Stimulated activated CD8-positive, alpha-beta memory T cell treated with anti-CD3 and anti-CD28 coated beads, Interleukin-15, amount 100 ng/mL, for 24 hours (primary cell): ENCODE measurements around the gene APH1A.
"Not testable (repeated sequence)": the region's sequence is repeated elsewhere in the genome, so short reads cannot be mapped to it uniquely, and the experiment has no call there.

Experiments
- DNase-seq: peaks from one replicate; pipeline ENCODE4 v3.0.0-alpha.2; 2020; ENCODE audit warnings: low read depth

Gene APH1A

DNA sequence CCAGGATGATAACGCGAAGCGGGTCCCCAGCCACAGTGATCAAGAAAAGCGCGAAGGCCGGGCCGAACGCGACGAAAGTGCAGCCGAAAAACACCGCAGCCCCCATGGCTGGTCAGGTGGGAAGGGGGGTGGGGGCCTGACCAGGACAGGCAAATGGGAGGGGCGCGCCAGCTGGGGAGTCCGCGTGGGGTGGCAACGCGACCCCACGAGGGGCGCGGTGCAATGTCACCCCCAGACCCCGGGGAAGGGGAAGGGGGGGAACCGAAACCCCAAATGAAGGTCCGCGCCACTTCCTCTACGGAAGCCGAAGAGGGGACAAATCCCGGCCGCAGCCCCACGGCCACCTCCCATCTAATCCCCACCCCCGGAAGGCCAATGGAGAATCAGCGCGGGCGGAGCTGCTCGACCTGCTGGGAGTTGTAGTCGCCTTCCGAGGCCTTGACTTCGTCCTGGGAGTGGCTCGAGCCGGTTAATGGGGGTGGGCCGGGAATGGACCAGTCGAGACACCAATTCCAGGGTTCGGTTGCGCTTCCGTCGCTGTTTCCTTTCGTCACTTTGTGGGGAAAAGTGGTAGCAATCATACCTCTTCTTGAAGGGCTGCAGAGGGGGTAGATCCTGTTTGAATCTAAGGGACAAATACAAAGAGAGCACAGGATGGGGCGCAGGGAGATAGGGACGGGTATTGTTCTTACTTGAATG, at the start of gene APH1A:
TSS of gene APH1A (minus strand) at position 312 of the 699 bp plus-strand sequence. CDS start at position 106, 206 bp downstream.
- DNase-seq = peak; percentile 78

DNA sequence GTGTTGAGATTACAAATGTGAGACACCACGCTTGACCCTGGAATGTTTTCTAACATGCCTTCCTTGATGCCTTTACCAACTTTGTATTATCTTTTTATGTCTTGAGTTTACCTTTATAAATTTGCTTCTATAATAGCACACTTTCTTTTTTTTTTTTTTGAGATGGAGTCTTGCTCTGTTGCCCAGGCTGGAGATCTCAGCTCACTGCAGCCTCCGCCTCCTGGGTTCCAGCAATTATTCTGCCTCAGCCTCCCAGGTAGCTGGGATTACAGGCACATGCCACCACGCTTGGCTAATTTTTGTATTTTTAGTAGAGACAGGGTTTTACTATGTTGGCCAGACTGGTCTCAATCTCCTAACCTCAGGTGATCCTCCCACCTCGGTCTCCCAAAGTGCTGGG, 45.9 kb upstream of the APH1A start:
- DNase-seq = not testable (repeated sequence)

DNA sequence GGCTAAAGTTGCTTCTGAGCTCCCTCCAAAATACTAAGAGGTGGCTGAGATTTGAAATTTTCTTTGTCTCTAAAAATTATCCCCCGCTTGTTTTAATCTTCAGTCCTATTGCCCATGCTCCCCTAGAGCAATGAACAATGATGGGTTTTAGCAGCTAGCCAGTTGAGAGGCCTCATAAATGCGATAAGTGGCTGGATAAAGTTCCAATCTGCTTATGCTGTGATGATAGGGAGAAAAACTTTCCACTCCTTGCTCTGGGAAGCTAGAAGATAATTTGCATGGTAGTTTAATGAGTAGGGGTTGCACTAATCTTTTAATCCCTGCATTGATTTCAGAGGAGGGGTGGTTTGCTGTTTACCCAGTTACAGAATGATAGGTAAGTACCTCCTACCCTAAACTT, 42.9 kb upstream of the APH1A start:
- DNase-seq = no peak

DNA sequence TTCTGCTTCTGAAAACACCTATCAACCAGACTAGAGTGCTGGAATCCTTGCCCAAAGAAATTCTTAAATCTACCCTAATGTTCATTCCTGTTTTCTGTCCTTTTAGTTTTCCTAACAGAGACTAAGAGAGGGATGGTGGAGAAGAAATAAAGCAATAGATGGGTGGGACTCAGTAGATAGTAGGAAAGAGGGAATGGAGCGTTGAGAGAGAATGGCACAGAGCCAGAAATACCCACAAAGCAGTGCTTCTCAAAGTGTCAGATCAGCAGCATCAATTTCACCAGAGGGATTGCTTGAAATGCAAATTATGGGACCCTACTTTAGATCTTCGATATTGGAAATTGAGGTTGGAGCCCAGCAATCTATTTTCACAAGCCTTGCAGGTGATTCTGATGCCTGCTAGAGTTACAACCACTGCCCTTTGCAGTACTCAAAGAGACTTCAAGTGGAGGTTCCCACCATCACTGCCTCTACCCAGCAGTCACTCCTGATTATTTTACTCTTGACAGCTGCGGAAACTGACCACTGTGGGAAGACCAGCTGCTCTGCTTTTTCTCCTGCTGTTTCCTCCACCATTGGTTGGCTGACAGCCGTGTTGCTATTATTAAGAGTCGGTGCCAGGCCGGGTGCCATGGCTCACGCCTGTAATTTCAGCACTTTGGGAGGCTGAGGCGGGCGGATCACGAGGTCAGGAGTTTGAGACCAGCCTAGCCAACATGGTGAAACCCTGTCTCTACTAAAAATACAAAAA, 41.1 kb upstream of the APH1A start:
- no peak for DNase-seq

DNA sequence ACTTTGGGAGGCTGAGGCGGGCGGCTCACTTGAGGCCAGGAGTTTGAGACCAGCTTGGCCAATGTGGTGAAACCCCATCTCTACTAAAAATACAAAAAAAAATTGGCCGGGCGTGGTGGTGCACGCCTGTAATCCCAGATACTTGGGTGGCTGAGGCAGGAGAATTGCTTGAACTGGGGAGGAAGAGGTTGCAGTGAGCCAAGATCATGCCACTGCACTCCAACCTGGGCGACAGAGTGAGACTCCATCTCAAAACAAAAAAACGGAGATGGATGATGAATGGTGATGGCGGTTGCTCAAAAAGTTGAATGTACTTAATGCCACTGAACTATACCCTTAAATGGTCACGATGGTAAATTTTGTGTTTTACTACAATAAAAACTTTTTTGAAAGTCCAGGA, 39.8 kb upstream of the APH1A start:
- not testable (repeated sequence) for DNase-seq

DNA sequence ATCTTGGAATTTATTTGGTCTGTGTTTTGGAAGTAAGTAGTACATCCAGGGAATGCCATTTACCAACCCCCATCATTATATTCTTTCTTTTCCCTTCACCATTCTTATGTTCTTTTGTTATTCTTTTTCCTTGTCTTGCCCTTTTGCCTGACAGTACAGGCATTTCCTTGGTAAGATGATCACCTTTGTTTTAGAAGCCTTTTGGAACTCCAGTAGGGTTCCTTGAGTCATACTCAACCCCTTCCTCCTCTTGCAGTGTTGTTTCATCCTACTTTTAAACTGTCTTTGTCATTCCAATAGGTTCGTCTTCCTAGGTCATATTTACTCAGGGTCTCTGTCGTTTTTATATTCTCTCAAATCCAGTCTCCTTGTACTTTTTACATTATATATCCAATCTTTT, 34.1 kb upstream of the APH1A start:
- no peak for DNase-seq

DNA sequence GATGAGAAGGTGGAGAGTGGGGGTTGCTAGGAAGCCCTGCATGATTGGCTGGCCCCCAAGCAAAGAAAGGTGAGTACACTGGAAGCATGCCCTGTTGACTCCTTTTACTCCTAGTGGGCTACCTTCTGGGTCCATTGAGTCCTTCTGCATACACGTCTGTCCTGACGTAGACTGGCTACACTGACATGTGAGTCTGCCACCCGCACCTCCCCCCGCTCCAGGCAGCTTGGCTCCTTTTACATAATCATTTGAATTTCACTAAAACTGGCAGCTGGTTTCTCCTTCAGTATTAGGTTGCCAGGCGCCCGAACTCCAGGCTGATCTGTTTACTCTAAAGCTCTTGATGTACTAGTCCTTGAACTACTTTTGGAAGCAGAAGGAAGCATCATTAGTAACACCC, 33.5 kb upstream of the APH1A start:
- no peak for DNase-seq

DNA sequence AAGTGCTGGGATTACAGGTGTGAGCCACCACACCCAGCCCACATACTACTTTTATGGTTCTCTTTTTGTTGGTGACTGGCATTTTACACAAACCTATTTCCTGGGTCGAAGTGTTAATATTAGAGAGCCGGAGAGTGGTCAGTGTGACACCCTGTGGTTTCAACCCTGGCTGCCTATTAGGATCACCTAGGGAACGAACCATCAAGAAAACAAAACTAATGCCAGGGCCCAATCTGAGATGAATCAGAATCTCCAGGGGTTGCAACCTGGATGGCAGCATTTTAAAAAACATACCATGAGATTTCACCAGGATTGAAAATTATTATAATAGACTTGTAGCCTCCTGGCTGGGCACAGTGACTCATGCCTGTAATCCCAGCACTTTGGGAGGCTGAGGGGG, 30.9 kb upstream of the APH1A start:
- DNase-seq = no peak

DNA sequence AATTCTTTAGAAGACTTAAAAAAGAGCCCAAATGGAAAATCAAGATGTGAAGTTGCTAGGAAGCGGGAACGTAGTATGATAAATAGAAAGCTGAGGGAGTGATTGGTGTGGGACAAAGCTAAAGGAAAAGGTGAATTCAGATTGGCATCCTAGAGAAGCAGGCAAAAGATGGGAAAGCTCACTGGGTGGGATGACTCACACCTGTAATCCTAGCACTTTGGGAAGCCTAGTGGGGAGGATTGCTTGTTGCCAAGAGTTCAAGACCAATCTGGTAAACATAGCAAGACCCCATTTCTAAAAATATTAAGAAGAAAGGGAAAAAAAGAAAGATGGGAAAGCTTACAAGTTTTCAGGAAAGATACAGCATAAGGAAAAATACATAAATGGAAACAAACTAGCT, 26.7 kb upstream of the APH1A start:
- no peak for DNase-seq

DNA sequence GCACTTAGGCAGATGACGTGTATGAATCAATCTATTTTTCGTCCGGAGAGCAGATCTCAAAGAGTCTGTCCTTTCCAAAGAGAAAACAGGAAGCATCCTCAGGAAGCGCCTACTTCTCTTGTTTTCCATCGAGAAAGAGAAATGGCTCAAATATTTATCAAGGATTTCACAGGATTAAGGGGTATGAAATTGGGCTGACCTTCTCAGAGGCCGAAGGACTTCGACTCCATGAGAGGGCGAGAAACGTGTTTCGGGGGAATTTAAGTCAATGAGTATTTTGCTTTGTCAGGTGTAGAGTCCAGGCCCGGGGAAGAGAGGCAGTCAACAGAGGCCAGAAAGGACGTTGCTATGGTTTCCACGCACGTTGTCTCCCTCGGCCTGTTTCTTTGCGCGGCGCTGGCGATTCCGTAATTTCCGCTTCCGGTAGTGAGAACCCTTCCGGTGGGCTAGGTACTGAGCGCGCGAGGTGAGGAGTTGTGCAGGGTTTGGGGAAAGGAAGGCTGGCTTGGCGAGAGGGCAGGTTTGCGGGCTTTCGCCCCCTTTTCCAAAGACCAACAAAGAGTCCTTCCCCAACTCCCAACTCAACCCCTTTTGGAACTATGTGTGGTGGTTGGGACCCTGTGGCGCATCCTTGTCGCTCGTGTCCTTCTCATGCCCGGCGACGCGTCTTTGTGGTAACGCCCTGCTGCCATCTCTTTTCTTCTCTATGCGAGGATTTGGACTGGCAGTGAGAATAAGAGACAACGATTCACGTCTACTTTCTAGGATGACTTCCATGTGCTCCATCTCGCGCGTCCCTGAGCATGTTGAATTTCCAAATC, 24.8 kb upstream of the APH1A start, which contains the start of gene MRPS21:
TSS of gene MRPS21 (plus strand) at position 429 of the 821 bp plus-strand sequence. CDS start 506 bp downstream, outside the sequence.
- peak; percentile 72 for DNase-seq

DNA sequence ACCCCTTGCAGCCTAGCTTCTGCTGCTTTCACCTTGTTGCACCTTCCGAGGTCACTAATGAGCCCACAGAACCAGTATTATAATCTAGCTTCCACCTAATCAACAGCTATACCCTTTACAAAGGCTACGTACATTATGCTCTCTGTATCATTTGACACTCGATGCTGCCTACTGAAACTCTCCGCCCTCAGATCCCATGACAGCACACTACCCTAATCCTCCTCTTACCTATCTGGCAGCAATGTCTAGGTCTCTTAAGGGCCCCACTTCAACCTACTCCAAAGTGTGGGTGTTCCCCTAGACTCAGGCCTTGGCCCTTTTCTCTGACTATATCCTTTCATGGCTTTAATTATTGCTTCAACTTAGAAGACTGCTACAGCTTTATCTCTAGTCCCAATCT, 20.0 kb upstream of the APH1A start:
- no peak for DNase-seq

DNA sequence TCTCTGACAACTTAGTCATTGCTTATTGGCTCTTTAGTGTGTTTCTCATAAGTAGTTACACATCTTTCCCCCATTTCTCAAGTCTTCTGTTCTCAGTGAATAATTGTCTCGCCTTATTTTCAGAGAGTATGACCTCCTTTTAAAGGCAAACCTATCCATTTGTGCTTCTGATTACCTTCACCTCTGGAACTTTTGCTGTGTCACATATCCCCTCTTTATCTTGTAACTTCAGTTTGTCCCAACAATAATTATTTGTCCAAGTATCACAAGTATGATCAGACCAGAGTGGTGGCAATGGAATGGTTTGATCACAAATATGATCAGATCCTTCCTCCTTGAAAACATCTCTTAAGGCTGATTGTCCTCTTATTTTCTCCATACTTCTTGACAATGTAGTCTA, 19.6 kb upstream of the APH1A start:
- DNase-seq = no peak

DNA sequence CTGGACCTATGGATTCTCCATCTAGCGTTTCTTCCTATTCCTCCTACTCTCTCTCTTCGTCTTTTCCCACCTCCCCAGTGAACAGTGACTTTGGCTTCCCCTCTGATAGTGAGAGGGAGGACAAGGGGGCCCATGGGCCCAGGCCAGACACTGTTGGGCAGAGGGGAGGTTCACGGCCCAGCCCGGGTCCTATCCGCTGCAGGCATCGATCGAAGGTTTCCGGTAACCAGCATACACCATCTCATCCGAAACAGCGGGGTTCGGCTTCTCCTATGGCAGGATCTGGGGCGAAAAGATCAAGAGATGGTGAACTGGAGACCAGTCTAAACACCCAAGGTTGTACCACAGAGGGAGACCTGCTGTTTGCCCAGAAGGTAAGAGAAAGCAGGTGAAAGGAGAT, 14.4 kb upstream of the APH1A start:
- DNase-seq = no peak

DNA sequence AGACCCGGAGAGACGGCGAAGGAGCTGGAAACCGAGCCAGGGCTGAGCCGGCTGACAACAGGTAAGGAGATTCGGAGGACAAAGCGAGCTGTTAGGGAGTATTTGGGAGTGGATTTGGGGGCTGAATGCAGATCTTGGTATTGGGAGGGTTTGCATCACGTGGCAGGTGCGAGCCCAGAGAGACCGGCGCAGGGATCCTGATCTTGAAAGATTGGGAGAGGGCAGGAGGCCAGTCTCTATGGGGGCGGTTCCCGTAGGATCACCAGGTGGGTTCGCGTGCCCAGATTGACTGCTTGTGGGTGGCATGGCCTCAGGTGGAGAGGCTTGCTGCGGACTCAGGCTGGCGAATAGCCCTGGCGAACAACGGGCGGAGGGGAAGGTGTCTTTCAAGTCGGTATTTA, 13.7 kb upstream of the APH1A start:
- DNase-seq = no peak

DNA sequence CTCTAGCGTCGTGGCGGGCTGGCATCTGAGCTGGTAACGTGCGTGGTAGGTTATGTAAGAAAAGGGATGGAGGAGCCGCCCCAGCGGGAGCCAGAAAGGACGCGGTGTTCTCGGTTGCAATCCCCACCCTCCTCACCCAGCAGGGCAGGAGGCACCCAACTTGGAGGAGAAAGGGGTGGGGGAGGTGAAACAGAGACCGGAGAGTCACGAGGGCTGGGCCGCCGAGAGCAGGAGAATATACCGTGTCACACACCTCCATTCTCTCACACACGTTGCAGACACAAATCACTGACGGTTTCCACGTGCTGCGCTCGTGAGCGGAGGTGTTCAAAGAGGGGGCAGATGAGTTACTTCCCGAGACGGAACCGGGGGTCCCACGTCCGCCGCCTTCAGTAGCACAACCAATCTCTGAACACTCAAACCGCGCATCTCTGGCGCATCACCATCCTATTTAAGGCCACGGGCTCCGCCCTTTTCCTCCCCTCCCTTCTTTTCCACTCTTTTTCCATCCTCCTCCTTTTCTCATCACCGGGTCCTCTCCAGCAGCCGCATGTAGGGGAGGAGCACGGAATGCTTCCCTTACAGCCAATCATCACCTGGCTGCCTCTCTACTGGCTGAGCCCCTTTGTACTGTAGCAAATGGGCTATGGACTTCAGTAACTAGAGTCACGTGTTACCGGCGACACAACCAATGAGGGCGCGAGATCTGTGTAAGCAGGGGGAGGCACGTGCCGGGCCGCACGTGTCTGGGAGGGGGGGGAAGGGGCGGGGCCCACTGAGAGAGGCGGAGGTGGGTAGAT, 13.1 kb upstream of the APH1A start, which contains the start of gene CIART:
TSS of gene CIART (plus strand) at position 797 of the 800 bp plus-strand sequence. CDS start 714 bp downstream, outside the sequence.
- no peak for DNase-seq

DNA sequence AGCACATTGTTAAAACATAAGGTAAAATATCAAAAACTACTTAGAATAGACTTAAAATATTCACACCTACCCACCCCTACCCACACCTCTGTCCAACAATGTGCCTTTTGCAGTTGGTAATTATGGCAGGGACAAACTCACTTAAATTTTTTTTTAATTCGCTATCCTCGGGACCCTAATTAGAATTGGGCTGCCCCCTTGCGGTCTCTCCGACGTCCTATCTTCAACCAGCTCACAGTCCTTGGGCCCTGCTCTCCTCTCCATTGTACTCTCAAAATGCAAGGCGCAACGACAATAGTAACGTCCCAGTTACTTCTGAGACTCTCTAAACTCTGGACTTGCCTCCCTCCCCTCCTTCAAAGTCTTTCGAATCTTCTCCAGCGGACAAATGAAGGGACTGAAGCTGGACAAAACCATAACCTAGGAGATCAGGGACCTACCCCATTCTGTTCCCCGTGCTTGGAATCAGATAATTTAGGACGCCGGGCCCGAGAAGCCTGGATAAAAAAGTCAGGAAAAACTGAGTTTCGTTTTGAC, 12.5 kb upstream of the APH1A start:
- DNase-seq = no peak

DNA sequence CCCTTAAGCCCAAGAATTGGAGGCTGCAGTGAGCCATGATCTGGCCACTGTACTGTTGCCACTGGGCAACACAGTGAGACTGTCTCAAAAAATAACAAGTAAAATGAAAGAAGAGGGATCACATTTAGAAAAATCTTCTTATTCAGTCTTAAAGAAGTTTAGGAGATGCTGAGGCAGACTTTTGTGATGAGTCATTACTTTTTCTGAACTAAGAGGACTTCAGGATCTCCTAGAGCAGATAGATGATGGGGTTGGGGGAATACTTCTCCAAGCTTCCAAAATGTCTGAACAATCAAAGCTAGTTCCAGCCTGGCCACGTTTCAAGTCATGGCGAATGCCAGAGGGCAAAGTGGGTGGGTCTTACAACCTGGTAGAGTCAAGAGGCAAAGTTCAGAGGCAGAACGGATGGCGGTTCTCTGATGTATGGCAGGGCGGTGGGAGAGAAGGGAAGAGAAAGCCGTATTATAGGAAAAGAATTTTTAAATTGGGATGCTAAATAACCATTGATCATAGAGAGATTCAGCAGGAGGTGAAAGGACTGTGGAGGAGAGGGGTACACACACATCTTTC, 11.4 kb upstream of the APH1A start:
- no peak for DNase-seq

DNA sequence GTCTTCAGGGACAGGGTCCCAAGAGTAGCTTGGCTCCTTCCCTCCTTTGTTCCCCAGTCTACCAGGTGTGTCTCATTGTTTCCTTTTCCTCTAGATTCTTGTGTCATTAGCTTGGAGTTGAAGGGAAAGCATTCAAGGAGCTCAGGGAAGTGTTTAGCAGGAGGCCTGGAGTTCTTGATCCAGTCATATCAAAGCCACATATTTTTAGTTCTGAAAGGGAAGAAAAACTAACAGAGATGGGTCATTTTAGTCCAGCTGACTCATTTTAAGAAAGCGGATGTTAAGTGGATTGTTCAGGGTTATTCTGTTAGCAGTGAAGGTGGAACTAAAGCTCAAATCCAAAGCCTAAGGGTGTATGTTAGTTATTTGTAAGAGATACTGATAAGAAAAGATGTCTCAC, 4.5 kb upstream of the APH1A start:
- DNase-seq = no peak

DNA sequence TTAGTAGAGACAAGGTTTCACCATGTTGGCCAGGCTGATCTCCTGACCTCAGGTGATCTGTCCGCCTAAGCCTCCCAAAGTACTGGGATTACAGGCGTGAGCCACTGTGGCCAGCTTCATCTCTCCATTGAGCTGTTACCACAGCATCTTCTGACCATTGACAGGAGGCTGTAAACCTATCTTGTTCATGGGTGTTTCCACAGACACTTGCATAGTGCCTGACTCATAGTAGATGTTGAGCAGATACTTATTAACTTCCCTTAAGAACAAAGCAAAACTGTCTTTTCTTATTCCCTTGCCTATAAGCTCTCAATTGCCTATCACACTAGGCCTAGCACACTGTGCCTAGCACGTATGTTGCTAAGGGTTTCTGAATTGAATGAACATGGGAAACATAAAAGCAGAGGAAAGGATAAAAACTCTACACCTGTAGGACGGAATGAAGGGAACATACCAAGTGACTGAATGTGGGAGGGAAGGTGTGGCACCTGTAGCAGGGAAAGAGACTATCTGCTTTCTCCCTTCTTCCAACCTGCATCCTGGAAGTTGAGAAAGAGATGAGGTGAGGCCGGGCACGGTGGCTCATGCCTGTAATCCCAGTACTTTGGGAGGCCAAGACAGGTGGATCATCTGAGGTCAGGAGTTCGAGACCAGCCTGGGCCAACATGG, 2.6 kb upstream of the APH1A start:
- DNase-seq = no peak

DNA sequence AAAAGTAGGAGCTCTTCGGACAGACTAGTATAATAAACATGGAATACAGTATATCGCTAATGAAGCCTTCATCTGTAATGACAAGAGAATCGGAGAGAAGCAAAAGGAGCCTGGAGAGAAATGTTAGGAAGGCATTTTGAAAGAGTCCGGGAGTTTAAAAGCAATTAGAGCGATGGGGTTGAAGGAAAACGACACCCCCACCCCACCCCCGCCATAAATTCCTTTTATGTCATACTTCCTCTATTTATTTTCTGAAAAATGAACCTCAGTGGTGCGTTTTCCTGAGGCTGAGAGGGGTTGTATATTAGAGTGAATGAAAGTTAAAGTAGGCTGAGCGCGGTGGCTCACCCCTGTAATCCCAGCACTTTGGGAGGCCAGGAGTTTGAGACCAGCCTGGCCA, 635 bp upstream of the APH1A start:
- no peak for DNase-seq

DNA sequence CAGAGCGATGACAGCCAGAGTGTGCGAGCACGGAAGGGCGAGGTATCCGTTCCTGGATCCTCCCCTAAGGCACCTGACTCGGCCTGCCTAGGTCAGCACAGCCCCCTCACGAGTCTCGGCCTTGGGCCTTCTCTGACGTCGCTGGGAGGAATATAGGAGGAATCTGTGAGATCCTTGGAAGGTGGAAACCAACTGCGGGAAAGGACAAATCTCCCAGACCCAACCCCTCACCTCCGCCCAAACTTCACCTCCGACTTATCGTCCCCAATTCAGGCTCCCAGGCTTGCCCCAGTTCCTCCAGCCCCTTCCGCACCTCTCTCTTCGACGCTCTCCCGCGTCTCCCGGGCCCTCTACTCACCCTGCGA, 494 bp downstream of the APH1A start:
- DNase-seq = no peak
